Stimulated activated CD4-positive, alpha-beta T cell treated with anti-CD3 and anti-CD28 coated beads, Interleukin-4, amount 100 ng/mL, for 48 hours (primary cell): Measurements from ENCODE around the gene POU4F3.
"Not testable (repeated sequence)": the region's sequence is repeated elsewhere in the genome, so short reads cannot be mapped to it uniquely, and the experiment has no call there.

Source experiments
- DNase-seq, 2 donors: peaks; one replicate each; pipeline ENCODE4 v3.0.0-alpha.2; 2020; ENCODE audit warnings: low read depth in 2 of 2

Gene POU4F3, protein sequence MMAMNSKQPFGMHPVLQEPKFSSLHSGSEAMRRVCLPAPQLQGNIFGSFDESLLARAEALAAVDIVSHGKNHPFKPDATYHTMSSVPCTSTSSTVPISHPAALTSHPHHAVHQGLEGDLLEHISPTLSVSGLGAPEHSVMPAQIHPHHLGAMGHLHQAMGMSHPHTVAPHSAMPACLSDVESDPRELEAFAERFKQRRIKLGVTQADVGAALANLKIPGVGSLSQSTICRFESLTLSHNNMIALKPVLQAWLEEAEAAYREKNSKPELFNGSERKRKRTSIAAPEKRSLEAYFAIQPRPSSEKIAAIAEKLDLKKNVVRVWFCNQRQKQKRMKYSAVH

DNA sequence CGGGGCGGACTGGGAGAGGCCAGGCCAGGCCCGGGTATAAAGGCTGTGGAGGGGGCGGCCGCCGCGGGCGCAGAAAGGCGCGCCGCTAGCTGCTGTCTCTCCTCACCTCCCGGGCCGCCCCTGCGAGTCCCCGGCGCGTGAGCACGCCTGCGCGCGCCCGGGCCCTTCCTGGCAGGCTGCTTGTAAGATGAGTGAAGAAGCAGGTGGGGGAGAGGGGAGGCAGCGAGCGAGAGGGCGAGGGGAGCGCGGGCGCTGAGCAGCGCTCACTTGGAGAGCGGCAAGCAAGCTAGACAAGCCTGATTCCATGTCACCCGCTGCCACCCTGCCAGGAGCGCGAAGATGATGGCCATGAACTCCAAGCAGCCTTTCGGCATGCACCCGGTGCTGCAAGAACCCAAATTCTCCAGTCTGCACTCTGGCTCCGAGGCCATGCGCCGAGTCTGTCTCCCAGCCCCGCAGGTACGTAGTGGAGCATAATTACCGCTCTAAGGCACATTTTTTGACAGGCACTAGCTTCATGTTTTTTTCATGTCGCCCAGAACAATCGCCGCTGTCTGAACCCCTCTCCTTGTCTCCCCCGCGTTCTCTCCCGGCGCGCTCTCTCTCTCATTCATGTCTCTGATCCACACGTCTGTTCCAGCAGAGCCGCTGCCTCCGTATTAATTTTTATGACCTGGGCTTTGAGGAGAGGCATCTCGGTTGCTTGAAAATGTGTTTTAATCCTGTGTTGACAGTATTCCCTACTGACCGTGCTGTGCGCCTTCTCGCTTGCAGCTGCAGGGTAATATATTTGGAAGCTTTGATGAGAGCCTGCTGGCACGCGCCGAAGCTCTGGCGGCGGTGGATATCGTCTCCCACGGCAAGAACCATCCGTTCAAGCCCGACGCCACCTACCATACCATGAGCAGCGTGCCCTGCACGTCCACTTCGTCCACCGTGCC, at the start of gene POU4F3:
TSS of gene POU4F3 (plus strand) at position 66 of the 941 bp plus-strand sequence. CDS start at position 340, 274 bp downstream.
- DNase-seq = no peak

DNA sequence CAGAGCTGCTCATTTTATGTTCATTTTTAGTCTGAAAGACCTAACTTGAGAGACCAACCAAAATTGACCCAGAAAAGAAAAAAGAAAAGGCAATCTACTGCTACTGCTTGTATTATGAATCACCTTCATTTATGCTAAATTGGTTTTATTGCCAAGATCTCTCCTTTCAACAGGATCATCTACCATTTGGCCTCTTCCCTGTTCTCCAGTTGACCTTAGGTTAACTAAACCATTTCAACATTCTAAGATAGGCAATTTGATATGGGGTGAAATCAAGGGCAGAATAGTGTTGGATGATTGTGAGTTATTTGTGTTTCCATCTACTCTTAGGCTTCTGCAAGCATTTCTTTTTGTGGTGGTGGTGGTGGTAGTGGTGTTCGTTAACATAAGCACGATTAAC, 48.3 kb upstream of the POU4F3 start:
- no peak for DNase-seq

DNA sequence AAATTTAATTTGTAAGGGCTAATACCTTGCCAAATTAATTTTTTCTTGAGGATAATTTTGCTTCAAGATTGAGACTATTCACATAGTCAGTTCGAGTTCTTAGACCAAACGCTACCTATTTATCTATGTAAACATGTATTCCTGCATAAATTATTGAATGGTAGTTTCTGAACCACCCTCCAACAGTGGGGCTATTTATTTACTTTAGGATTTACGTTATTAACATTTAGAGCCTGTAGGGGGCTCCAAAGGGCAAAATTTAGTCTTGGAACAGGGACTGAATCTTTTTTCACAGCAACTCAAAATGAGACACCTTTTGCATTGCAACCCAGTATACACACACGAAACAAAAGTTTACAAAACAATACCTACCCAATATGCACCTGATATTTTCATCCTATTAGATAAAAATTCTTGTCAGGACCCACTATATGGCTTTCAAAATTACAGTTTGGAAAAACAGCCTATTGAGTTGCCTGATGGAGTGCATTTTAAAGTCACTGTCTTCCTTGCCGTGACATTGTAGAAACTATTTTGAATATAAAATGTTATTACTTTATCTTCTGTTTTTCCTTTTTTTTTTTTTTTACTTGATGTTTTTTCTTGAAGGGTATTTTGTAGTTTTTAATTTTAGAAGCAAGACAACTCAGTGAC, 47.1 kb upstream of the POU4F3 start:
- no peak for DNase-seq

DNA sequence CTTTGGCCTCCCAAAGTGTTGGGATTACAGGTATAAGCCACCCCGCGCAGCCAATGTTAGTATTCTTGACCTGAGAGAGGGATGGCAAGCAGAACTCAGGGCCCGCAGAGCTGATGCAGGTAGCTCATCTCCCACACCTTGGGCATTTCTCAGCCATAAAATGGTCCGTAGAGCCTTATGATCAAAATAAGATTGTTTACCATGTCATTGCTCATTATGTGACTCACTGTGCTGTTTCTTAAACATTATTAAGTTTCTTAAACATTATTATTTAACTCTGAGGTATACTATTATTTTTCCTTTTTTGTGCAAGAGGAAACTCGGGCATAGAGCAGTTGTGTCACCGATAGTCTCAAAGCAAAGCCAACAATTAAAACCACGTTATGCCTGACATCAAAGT, 42.4 kb upstream of the POU4F3 start:
- no peak for DNase-seq

DNA sequence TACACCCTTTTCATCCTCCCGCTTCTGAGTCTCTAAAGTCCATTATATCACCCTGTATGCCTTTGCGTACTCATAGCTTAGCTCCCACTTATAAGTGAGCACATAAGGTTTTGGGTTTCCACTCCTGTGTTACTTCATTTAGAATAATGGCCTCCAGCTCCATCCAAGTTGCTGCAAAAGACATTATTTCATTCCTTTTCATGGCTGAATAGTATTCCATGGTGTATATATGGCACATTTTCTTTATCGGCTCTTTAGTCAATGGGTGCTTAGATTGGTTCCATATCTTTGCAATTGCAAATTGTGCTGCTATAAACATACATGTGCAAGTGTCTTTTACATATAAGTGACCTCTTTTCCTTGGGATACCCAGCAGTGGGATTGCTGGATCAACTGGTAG, 39.7 kb upstream of the POU4F3 start:
- DNase-seq = not testable (repeated sequence)

DNA sequence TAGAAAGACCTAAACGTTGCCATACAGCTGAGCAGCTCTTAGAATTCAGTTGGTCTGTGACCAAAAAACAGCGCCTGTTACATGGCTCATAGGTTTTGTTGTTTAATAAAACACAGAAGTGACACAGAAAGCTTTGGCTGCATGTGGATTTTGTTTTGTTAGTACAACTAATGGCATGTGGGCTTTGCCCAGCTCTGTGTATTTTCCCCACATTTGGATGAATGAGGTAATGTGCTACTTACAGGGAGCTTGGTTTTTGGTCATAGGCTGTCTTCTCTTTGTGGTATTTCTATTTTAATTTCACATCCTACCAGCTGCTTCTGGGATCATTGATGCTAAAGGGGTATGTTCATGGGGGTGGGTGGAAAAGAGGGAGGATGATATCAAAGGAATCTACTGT, 37.0 kb upstream of the POU4F3 start:
- no peak for DNase-seq

DNA sequence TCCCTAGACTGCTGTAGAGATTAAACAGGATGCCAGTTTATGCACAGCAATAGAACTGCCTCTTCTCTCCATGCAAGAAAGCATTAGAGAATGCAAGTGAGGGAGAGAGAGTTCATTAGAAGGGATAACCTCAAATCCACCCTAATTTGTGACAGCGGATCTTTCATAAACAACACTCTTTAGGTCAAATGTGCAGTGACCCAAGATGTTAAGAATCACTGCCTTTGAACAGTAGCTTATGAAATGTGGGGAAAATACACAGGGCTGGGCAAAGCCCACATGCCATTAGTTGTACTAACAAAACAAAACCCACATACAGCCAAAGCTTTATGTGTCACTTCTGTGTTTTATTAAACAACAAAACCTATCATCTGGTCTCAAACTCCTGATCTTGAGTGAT, 36.2 kb upstream of the POU4F3 start:
- DNase-seq = no peak

DNA sequence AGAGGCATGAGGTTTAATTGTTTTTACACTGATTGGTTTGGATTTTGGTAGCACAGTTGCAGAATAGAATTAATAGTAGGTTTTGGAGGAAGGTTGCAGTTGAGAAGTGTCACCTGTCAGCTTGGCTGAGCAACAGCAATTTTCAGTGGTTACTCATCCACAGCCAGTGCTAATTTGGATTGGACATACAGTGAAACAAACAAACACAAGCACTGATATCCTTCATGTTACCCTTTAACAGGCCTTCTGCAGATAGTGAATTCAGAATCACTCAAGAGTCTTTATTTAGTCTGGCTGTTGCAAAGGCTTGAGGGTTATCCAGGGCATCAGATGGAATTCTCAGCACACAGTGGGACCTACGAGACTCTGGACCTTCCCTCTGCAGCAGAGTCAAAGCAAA, 31.8 kb upstream of the POU4F3 start:
- no peak for DNase-seq

DNA sequence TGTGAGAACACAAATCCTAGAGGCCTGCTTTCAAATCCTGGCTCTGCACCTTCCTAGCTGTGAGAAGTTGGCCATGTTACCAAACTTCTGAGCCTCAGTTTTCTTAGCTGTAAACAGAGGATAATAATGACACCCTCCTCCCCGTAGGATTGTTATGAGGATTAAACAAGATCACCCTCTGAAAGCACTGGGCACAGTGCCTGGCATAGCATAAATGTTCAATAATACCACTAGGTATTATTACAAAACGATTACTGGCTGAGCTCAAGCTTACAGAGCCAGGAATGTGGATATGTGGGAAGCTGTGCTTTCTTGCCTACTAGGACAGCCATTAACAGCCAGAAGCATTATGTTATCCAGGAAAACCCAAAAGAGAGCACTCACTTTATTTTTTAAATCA, 30.8 kb upstream of the POU4F3 start:
- no peak for DNase-seq

DNA sequence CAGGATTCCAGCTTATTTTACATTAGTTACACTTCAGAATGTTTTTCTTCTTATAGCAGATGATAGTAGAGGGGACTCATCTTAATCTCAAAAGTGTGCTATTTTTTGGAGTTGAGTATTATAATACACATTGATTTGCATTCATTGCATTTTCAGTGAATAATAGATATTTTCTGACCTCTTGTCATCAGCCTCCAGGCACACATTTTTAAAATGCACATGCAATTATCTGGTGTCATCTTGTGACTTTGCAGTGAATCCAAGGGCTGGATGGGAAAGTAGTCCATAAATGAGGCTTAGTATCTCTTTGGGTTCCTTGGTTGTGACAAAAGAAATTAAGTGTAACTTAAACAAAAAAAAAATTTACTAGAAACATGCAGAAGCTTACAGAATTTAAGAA, 28.1 kb upstream of the POU4F3 start:
- no peak for DNase-seq

DNA sequence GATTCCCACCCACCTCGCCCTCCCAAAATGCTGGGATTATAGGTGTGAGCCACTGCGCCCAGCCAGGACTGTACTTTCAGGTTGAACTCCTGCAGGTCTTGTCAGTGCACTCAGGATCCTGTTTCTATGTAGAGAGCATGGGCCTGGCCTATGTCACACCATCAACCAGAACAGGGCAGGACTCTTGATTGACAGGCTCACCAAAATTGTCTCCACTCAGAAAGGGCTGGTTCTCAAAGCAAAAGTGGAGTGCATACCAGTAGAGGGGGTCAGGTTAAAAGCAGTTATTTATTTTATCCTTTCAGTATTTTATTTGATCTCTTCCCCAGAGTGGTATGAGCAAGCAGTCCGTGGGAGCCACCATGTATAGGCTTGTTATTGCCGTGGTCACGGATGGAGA, 27.4 kb upstream of the POU4F3 start:
- no peak for DNase-seq

DNA sequence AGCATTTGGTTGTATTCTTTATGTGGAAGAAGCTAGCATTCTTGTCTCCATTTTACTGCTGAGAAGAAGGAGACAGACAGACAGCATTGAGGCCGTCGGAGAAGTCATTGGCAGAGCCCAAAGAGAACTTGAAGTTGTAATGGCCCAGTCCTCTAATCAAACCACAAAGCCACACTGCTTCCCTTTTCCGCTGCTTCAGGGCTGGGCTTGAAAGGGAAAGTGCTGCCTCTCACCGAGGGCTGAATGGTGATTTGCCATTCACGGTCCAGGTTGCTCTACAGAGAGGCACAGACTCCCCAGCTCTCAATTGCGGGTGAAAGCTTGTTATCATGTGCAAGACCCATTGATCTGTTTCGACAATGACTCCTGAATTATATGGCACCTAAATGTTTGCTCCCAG, 25.6 kb upstream of the POU4F3 start:
- DNase-seq = no peak

DNA sequence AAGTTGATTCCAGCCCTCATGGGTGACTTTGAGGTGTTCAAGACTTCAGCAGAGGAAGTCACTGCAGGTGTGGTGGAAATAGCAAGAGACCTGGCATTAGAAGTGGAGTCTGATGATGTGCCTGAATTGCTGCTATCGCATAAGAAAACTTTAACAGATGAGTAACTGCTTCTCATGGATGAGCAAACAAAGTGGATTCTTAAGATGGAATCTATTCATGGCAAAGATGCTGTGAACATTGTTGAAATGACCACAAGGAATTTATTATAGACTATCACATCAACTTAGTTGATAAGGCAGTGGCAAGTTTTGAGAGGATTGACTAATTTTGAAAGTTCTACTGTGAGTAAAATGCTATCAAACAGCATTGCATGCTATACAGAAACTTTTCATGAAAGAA, 17.1 kb upstream of the POU4F3 start:
- no peak for DNase-seq

DNA sequence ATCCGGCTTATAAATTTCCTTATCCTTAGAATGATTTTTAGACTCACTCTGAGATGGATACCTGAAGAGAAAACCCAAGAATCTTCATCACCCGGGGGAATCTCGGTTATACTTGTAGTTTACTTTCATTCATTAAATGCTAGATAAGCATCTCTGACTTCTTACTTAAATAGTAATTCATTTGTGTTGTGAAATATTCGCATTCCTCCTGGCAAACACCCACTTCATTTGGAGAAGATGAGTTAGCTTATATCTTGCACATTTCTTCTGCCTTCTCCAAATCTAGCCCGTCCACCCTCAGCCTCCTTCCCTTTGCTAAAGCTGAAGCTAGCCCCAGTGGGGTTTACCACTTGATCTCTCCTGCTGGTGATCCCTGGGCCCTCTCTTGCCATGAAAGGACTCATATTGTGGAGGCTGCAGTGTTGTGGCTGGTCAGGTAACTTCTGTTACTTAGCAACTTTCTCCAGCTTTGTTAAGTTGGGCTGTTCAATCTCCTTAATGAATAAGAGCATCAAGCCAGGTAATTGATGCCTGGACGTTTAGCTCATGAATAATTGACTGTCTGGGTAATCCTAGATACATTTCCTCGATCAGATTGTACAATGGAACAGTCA, 11.3 kb upstream of the POU4F3 start:
- DNase-seq = no peak

DNA sequence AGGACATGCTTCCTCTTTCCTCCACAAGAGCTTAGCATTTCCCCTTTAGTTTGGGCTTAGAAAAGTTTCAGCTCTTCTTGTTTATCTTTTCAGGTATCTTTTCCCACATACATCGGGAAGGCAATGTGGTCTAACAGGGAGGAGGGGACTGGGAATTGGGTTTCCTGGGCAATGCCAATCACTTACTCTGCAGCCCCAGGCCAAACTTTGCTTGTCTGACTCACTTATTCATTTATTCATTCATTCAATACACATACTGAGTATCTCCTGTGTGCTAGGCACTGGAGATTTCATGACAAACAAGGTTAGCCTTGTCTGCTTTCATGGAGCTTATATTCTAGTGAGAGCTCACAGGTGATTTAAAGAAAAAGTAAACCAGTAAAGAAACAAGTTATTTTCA, 10.7 kb upstream of the POU4F3 start:
- DNase-seq = no peak

DNA sequence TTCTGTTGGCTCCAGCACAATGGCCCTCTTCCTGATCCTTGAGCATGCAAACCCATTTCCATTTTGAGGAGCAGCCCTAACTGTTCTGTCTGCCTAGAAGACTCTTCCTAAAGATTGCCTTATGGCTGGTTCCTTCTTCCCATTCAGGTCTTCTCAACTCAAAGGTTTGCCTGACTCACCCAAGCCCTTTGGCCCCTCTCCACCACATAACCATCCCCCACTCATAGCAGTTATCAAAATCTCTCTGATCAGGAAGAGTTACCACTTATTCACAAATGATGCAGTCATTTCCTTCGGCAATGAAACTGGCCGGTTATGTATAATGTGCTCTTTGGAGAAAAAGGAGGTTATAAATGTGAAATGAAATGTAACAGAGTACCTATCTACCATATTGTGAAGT, 8.9 kb upstream of the POU4F3 start:
- DNase-seq = no peak

DNA sequence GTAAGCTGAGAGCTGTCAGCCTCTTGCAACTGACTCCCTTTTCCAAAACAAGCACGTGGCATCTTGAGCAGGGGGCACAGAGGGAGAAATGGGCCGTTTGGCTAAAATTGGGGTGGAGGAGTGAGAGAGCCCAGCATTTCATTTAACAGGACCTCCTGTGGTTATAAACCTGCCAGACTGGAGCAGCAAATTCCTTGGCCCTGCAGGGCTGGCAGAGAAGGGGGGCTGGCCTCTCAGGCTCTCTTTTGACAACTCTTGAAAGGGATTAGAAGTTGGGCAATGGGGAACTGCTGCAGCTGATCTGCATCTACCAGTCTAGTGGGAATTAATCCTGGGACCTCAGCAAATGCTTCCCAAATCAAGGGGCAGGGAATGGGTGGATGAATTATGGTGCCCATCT, 7.2 kb upstream of the POU4F3 start:
- DNase-seq = no peak

DNA sequence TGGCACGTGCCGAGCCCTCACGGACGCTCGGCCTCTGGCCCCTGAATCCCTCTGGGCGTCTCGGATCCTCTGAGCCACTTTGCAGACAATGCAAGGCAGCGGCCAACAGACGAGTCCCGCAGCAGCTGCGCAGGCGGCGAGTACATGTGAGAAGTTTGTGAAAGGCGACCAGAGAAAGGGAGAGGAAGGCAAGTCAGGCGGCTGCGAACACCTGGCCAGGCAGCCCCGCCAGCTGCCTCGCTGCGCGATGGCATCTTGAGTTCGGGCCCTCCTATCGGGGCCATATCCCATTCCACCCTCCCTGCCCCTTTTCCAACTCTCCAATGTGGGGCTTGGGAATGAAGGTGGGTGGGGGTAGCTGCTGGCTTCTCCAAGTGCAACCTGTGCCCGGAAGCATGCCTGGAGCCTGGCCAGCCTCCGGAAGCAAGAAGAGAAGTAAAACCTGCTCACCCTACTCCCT, 4.5 kb upstream of the POU4F3 start:
- no peak for DNase-seq

DNA sequence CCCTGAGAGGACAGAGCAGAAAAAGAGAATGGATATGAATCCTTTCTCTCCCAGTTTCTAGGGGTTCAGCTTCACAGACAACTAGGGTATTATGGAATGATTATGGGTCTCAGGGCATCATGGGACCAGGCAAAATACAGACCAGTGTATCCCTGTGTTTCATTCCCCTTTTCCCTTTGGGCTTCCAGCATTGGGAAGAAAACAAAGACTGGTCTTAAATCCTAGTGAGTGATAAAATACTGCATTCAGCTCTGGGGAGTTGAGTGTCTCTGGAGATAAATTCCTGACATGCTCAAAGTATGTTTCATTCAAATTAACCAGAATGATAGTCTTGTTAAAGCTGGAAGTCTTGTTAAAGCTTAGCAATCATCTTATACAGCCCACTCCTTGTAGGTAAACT, 2.4 kb upstream of the POU4F3 start:
- DNase-seq = no peak

DNA sequence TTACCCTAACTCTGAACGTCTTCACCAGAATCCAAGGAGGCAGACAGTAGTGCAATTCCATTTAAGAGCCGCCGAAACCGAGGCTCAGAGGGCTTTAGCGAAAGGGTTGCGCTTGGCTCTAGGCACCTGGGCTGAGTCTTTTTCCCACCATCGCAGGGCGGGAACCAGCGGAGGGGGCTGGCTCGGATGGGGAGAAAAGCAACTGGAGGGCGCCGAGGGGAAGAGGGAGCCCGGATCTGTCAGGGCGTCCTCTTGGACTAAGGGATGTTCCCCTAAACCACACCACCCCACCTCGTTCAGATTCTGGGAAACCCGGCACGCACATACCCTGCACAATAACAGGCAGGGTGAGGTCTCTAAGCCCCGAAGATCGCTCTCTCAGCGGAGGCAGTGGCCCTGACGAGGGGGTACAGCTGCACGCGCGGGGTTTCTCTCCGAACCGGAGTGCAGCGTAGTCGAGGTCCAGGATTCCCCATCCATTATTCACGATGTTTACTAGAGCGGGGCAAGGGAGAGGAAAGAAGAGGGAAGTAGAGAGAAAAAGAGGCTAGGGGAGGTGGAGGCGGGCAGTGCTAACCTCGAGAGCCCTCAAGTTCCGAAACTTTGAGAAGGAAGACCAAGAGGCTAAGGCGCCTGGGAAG, 1.3 kb upstream of the POU4F3 start:
- DNase-seq = no peak

DNA sequence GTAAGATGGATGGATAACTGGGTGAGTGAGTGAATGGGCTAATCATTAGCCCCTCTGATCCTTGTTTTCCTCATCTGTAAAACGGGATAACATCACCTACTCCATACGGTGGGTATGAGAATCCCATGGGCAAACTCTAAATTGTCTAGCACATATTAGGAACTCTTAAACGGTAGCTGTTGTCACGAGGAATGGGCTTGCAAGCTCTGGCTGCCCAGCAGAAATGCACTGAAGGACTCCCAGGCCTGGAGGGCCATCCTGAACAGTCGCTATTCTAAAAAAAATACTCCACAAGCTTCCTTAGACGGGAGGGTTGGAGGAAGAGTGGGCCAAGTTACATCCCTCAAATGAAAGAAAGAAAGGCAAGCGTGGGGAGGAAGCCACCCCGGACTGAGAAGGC, 711 bp upstream of the POU4F3 start:
- no peak for DNase-seq
